Measurements from ENCODE around the gene PFN3.
"Not testable (repeated sequence)": the region's sequence is repeated elsewhere in the genome, so short reads cannot be mapped to it uniquely, and the experiment has no call there.

Gene PFN3

GRCh38 chr5:177392765-177393164 is 7.7 kb downstream of the PFN3 start:
- DNase-seq, result no peak

GRCh38 chr5:177390363-177391300 is 9.8 kb downstream of the PFN3 start:
- DNase-seq, result peak; percentile 86

- DNase-seq, result no peak
Measured at GRCh38 chr5:177389241-177390169, 11.0 kb downstream of the PFN3 start.

- DNase-seq, result no peak
Measured at GRCh38 chr5:177388521-177389052, 11.9 kb downstream of the PFN3 start.

GRCh38 chr5:177387405-177387804 is 13.1 kb downstream of the PFN3 start:
- no peak for DNase-seq

GRCh38 chr5:177386542-177386941 is 13.9 kb downstream of the PFN3 start:
- DNase-seq, result no peak

GRCh38 chr5:177385720-177386119 is 14.7 kb downstream of the PFN3 start:
- DNase-seq, result no peak

- DNase-seq, result no peak
Measured at GRCh38 chr5:177384134-177384533, 16.3 kb downstream of the PFN3 start, which contains the start of gene SLC34A1. SLC34A1 (plus strand) TSS chr5:177384434; CDS start chr5:177385742, 1,308 bp downstream.

GRCh38 chr5:177383181-177383580 is 17.3 kb downstream of the PFN3 start:
- DNase-seq, result no peak

- peak; percentile 80 for DNase-seq
Measured at GRCh38 chr5:177382423-177383029, 17.9 kb downstream of the PFN3 start.

GRCh38 chr5:177380805-177381126 is 19.7 kb downstream of the PFN3 start:
- DNase-seq, result no peak

- peak; percentile 85 for DNase-seq
Measured at GRCh38 chr5:177378884-177379883, 21.3 kb downstream of the PFN3 start.

- no peak for DNase-seq
Measured at GRCh38 chr5:177377851-177378776, 22.3 kb downstream of the PFN3 start.

GRCh38 chr5:177376107-177376506 is 24.4 kb downstream of the PFN3 start:
- DNase-seq, result no peak

GRCh38 chr5:177375516-177375915 is 24.9 kb downstream of the PFN3 start:
- not testable (repeated sequence) for DNase-seq

- DNase-seq, result no peak
Measured at GRCh38 chr5:177374211-177374610, 26.2 kb downstream of the PFN3 start.

GRCh38 chr5:177373806-177374205 is 26.7 kb downstream of the PFN3 start:
- no peak for DNase-seq

GRCh38 chr5:177372910-177373309 is 27.6 kb downstream of the PFN3 start:
- DNase-seq, result no peak

GRCh38 chr5:177372034-177372896 is 28.2 kb downstream of the PFN3 start:
- peak; percentile 35 for DNase-seq

Data from hematopoietic multipotent progenitor cell treated with erythropoietin and hydrocortisone succinate and interleukin-3 and kit ligand, for 6 days (in vitro differentiated cells).